HL-60/S4 treated with retinoic acid at 250 ng/mL for 4 days and 3 days (cell line): ENCODE measurements around the gene PRIM2.
"Not testable (repeated sequence)": the region's sequence is repeated elsewhere in the genome, so short reads cannot be mapped to it uniquely, and the experiment has no call there.

ENCODE experiments used
- in situ Hi-C: fragments of 300-500 bp; cut with MboI; formaldehyde crosslinking; loops from 2 replicates; pipeline ENCODE4 v1.7.0; 2022; ENCODE audit warnings: low sequenced_read_pairs

The PRIM2 gene

DNA sequence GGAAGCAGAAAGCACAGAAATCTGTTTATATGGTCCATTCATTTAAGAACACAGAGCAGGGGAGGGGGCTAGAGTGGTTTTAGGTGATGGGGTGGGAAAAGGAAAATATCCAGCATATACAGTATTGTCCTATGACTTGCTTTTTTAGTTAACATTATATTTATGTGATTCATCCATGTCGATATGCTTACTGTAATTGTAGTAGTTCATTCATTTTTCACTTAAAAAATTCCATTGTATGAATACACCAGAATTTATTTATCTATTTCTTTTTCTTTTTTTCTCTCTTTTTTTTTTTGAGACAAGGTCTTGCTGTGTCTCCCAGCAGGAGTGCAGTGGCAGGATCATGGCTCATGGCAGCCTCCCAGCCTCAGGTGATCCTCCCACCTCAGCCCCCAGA is 9.6 kb upstream of the PRIM2 start:
- in situ Hi-C loops, result loop anchor here (25.0 kb wide), 1 partner anchor 271 kb away; the partner anchor contains the start of gene KIAA1586

DNA sequence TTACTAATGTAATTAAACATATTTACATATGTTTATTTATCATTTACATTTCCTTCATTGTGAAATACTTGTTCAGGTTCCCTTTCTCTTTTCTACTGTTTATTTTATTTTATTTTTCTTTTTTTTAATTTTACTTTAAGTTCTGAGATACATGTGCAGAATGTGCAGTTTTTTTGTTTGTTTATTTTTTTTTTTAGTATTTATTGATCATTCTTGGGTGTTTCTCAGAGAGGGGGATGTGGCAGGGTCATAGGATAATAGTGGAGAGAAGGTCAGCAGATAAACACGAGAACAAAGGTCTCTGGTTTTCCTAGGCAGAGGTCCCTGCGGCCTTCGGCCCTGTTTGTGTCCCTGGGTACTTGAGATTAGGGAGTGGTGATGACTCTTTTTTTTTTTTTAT is 8.7 kb upstream of the PRIM2 start:
- in situ Hi-C loops, result loop anchor here (25.0 kb wide), 1 partner anchor 271 kb away; the partner anchor contains the start of gene KIAA1586

DNA sequence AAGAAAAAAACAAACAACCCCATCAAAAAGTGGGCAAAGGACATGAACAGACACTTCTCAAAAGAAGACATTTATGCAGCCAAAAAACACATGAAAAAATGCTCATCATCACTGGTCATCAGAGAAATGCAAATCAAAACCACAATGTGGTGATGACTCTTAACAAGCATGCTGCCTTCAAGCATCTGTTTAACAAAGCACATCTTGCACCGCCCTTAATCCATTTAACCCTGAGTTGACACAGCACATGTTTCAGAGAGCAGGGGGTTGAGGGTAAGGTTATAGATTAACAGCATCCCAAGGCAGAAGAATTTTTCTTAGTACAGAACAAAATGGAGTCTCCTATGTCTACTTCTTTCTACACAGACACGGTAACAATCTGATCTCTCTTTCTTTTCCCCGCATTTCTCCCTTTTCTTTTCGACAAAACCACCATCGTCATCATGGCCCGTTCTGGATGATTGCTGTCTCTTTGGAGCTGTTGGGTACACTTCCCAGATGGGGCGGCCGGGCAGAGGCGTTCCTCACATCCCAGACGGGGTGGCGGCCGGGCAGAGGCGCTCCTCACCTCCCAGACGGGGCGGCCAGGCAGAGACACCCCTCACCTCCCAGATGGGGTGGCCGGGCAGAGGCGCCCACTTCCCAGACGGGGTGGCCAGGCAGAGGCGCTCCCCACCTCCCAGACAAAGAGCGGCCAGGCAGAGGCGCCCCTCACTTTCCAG is 7.2 kb upstream of the PRIM2 start:
- in situ Hi-C loops, result loop anchor here (10.0 to 25.0 kb wide), 2 partner anchors 273 to 415 kb away; partner anchors contain the start of gene KIAA1586

DNA sequence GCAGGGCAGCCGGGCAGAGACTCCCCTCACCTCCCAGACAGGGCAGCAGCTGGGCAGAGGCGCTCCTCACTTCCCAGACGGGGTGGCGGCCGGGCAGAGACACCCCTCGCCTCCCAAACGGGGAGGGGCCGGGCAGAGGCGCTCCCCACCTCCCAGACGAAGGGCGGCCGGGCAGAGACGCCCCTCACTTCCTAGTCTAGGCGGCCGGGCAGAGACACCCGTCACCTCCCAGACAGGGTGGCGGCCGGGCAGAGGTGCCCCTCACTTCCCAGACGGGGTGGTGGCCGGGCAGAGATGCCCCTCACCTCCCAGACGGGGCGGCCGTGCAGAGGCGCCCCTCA is 6.6 kb upstream of the PRIM2 start:
- in situ Hi-C loops, result loop anchor here (10.0 to 25.0 kb wide), 2 partner anchors 273 to 416 kb away; partner anchors contain the start of gene KIAA1586

DNA sequence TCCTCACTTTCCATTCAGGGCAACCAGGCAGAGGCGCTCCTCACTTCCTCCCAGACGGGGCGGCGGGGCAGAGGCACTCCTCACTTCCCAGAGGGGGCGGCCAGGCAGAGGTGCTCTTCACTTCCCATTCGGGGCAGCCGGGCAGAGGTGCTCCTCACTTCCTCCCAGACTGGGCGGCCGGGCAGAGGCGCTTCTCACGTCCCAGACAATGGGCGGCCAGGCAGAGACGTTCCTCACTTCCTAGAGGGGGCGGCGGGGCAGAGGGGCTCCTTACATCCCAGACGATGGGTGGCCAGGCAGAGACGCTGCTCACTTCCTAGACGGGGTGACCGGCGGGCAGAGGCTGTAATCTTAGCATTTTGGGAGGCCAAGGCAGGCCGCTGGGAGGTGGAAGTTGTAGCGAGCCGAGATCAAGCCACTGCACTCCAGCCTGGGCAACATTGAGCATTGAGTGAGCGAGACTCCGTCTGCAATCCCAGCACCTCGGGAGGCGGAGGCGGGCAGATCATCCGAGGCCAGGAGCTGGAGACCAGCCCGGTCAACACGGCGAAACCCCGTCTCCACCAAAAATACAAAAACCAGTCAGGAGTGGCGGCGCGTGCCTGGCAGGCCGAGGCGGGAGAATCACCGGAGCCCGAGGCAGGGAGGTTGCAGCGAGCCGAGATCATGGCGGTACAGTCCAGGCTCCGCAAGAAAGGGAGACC is 6.0 kb upstream of the PRIM2 start:
- in situ Hi-C loops, result loop anchor here (10.0 to 25.0 kb wide), 2 partner anchors 274 to 417 kb away; partner anchors contain the start of gene KIAA1586

DNA sequence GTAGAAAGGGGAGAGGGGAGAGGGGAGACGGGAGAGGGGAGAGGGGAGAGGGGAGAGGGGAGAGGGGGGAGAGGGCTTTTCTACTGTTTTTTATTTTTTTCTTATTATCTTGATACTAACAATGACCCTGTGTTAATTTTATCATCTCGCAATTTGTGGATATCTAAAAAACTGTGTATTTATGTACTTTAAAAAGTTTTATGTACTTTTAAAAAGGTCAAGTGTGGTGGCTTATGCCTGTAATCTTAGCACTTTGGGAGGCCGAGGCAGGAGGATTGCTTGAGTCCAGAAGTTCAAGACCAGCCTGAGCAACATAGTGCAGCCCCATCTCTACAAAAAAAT is 5.5 kb upstream of the PRIM2 start:
- in situ Hi-C loops, result loop anchor here (10.0 to 25.0 kb wide), 2 partner anchors 275 to 417 kb away; partner anchors contain the start of gene KIAA1586

DNA sequence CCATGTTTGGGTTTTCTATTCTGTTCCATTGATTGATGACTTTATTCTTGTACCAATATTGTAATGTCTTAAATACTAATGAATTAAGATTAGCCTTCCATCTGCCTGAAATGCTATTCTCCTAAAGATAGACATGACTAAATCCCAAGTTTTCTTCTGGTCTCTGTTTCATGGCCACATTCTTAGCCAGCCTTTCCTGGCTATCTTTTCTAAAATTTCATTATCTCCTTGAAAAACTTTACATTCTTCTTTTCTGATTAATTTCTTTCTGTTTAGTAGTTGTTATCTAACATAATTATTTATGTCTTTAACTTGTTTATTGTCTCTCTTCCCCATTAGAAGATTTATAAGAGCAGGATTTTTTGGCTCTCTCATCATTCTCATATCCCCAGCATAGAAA is 4.4 kb upstream of the PRIM2 start:
- in situ Hi-C loops, result loop anchor here (10.0 to 25.0 kb wide), 2 partner anchors 276 to 418 kb away; partner anchors contain the start of gene KIAA1586

DNA sequence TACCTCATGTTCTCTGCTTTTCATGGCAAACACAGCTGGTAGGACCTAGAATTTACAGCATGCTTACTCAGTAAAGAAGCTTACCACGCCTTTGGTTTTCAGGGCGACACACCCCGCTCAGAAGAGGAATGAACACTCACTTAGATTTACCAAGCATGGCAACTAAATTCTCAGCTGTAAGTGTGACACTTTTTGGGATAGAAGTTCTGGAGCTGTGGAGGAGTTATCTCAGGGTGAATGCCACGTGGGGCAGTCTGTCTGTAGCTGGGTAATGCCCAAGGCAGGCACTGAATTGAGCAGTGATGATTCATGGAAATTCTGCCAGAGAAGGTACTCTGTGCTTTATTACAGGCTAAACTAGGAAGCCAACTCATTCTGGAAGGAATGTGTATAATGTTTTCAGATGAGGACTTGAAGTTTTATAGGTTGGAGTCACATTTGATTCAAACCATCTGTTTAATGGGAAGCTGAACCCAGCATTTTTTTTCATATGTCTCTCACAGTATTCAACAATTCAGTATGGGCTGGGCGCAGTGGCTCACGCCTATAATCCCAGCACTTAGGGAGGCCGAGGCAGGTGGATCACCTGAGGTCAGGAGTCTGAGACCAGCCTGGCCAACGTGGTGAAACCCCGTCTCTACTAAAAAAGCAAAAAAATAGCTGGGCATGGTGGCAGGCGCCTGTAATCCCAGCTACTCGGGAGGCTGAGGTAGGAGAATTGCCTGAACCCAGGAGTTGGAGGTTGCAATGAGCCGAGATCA is 3.5 kb upstream of the PRIM2 start:
- in situ Hi-C loops, result loop anchor here (10.0 to 25.0 kb wide), 2 partner anchors 277 to 419 kb away; partner anchors contain the start of gene KIAA1586

DNA sequence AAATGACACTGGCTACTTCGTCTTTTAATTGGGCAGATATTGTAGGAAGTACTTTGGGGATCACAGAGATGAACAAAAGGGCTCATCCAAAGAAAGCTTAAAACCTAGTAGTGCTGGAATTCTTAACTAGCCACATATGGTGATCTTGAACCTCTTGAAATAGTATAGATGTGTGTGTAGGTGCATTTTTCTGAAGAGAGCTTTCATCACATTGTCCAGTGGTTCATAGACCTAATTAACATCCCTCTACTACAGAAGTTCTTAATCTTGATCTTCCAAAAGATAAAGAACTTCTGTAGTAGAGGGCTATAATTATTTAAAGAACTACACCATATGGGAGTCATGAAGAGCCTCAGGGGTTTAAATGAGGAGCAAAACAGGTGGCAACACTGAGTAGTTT is 2.3 kb upstream of the PRIM2 start:
- in situ Hi-C loops, result loop anchor here (10.0 to 25.0 kb wide), 2 partner anchors 278 to 420 kb away; partner anchors contain the start of gene KIAA1586

DNA sequence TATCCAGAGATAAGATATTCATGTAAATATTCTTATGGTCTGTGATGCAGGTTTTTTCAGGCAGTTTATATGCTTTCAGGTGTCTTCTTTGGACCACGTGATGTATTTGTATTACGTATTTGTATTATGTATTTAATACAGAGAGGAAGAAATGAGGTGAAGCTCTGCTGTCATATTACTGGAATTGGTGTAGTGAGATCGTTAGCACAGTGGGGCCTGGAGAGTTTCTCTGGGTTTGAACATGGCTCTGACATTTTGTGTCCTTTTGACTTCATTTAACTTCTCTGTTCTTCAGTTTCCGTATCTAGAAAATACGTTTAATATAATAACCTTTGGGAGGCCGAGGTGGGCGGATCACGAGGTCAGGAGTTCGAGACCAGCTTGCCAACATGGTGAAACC is 1.6 kb upstream of the PRIM2 start:
- in situ Hi-C loops, result loop anchor here (10.0 to 25.0 kb wide), 2 partner anchors 279 to 421 kb away; partner anchors contain the start of gene KIAA1586

DNA sequence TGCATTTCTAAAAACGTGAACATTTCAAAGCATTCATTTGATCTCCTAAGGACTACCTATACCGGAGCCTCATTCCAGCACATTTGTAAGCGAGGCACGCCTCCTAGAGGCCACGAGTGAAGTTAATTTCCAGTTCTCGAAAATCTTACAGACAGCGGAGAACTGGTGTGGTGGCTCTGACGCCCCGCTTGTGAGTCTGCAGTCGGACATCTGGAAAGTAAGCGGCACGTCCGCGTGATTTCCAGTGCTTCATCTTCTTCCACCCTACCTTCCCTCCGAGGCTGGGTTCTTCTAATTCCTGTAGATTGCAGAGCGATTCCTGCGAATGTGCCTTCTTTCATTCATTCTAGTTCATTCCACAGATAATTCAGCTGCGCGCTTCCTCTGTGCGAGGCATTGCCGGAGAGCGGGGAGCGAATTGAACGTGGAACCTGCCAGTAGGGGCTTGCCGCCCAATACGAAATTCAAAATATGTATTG is 810 bp upstream of the PRIM2 start:
- in situ Hi-C loops, result loop anchor here (10.0 to 25.0 kb wide), 2 partner anchors 279 to 422 kb away; partner anchors contain the start of gene KIAA1586

DNA sequence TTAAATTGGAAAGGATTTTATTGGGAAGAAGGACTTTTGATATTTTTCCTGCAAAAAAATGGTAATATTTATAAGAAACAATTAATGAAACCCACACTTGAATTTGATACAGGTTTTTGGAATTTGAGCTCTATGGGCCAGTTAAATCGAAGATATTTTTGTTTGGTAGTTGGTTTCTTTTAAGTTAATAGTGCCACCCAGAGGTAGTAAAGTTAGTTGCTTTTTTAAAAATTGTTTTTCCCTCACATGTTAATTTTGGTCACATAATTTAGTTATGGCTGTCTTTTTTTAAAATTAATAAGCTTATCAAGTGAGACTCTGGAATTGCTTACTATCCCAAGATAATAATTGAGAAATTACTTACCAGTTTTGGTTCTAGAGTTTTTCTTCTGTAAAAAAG is 7.1 kb downstream of the PRIM2 start:
- in situ Hi-C loops, result loop anchor here (25.0 kb wide), 1 partner anchor 287 kb away; the partner anchor contains the start of gene KIAA1586

DNA sequence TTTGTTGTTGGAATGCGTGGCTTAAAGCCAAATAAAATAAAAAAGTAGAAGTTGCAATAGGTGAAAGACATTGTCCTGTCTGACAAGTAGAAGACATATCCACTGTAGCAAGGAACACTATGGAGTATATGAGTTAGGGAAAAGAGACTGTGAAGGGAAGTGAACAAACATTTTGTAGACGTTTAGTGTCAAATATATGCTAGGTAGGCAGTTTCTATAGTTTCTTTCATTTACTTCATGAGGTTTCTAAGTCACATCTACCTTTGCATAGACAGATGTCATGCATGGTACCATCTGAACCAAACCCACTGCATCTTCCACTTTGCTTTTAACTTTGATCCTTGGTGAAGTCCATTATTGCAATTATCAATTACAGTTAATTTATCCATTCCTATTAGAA is 9.9 kb downstream of the PRIM2 start:
- in situ Hi-C loops, result no loop called here

DNA sequence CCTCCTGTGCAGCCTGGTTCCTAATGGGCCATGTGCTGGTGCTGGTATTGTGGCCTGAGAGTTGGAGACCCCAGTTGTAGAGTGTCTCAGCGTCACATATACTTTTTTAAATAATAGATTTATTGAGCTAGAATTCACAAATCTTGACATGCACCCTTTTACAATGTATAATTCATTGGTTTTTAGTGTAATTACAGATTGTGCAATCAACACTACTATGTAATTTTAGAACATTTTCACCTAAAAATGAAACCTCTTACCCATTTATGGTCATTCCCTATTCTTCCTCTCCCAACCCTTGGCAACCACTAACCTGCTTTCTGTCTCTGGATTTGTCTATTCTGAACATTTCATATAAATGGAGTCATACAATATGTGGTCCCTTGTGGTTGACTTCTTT is 10.6 kb downstream of the PRIM2 start:
- in situ Hi-C loops, result no loop called here

DNA sequence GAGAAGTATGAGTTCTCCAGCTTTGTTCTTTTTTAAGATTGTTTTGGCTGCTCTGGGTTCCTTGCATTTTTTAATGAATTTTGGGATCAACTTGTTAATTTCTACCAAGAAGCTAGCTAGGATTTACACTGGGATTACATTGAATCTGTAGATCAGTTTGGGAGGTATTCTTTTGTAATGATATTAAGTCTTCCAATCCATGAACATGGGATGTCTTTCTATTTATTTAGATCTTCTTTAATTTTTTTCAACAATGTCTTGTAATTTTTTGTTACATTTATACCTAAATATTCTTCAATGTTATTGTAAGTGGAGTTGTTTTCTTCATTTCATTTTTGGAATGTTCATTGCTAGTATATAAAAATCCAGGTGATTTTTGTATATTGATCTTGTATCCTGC is 12.5 kb downstream of the PRIM2 start:
- in situ Hi-C loops, result no loop called here

DNA sequence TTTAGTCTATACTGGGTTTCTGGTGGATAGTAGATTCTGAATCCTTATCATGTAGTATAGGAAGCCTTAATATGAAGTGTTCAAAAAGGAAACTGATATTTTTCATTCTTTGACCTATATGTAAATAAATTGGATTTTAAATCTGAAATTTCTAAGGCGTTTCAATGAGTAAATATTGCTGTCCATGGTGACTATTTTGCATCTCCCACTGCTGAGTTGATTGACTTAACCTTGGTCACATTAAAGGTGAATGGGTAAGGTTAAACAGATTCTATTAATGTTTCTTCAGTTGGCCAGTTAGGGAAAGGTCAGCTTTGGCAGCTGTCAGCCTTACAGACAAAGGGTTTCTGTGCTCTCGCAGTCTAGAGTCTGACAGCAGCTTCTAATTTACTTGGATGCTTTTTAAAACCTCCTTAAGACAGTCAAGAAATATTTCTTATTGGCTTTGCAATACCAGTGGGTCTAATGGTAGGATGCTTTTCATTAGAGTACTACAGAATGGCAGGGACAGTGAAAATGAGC is 24.8 kb downstream of the PRIM2 start:
- in situ Hi-C loops, result no loop called here

DNA sequence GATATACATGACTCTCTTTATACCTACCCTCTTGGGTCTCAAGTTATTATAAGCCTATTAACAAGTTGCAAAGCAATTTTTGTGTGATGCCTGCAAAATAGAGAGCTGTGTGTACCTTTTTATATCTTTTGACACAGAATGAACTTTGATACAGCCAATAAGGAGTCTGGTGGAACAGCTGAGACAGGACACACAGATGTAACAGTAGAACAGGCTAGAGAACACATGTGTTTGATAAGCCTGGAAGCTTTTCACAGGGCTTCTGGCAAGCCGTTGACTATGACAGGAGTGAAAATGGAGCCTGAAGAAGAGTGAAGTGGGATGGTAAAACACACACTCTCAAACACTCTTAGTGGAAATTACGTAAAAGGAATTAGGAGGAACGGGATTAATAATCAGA is 25.9 kb downstream of the PRIM2 start:
- in situ Hi-C loops, result not testable (repeated sequence)

DNA sequence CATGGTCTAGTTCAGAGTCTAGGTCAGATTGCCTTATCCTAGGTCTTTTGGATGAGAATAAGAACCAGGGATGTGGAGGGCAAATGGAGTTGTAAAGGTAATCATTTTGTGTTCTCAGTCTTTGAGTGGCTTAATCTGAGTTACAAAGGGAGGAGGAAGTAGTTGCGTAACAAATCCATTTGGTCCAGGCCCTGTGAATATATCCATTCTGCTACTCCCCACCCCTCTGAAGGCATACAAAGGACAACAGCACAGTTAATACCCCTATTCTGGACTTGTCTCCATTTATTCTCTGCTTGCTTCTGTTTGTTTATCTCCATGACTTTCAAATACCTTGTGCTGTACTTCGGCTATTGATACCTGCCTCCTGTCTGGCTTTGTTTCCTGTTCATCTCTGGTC is 29.3 kb downstream of the PRIM2 start:
- in situ Hi-C loops, result not testable (repeated sequence)

DNA sequence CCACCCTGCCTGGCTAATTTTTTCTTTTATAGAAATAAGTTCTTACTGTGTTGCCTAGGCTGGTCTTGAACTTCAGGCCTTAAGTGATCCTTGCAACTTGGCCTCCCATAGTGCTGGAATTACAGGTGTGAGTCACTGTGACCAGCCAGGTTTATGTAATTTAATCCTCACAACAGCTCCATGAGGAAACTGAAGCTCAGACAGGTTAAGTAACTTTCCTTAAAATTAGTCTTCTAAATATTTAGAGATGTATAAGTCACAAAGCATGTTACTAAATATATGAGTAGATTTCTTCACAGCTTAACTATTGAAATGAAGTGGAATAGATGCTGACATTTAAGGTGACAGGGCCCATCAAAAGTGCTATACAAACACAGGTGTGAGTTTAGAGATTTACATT is 30.2 kb downstream of the PRIM2 start:
- in situ Hi-C loops, result not testable (repeated sequence)

DNA sequence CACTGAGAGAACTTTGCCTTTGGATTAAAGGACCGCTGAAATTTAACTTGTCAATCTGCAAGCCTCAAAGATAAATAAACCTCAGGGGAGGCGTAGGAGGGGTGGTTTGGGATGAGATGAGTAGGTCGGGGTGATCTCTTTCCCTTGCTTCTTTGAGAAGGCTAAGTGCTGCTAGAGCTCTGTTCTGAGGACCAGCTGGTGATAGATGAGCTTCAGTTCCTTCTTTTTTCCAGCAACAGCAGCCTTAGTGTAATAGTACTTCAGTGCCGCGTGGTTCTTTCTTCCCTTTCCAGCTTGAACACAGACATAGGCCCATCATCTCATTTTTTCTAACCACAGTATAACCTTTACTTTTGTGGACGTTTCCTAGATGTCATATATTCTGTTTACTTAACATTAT is 33.0 kb downstream of the PRIM2 start:
- in situ Hi-C loops, result not testable (repeated sequence)

DNA sequence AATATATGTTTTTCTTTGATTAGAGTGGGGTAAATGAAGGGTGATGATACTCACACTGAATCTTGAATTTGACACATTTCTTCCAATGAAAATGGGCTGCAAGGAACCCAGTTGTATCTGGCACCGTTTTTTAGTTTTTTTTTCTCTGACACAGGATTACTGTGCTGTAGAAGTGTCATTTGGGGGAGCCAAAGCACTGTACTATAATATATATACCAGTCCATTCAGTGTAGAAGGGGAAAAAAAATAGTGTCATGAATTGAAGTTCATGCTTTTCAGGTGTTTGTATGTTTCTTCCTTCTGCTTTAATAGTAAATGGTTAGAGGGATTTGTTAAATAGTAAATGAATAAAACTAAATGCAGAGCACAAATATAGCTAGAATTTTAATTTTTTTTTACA is 35.2 kb downstream of the PRIM2 start:
- in situ Hi-C loops, result not testable (repeated sequence)
